Activated CD4-positive, alpha-beta T cell treated with anti-CD3 and anti-CD28 coated beads, Interleukin-2, amount 10 ng/mL, durations not matched to agents 7 days and 5 days (primary cell): ENCODE results near the gene ATL2. TPM values are rescaled to one million over a fixed set of nuclear protein-coding genes. Genes with fewer than 3 reads are reported as not detected.

Experiments
- CTCF ChIA-PET: fragments of 350-600 bp; sonication (Branson Sonifier 250); formaldehyde crosslinking; loops from one replicate; lab custom pipeline; 2021; ENCODE audit warnings: antibody characterized with exemption; lab: Charles Lee
- POLR2A ChIA-PET: fragments of 350-600 bp; sonication (Branson Sonifier 250); formaldehyde crosslinking; loops from one replicate; lab custom pipeline; 2021; ENCODE audit warnings: antibody characterized with exemption; lab: Charles Lee
- DNase-seq: peaks from one replicate; pipeline ENCODE4 v3.0.0-alpha.2; 2020
- H3K27ac Mint-ChIP-seq: one replicate; pipeline ENCODE4 v1.8.0; 2021; ENCODE audit warnings: mild to moderate bottlenecking, moderate library complexity, mixed read lengths
- H3K27me3 Mint-ChIP-seq: one replicate; pipeline ENCODE4 v1.8.0; 2021; ENCODE audit warnings: mixed read lengths
- H3K36me3 Mint-ChIP-seq: one replicate; pipeline ENCODE4 v1.8.0; 2021; ENCODE audit warnings: low read depth, mixed read lengths
- H3K4me1 Mint-ChIP-seq: one replicate; pipeline ENCODE4 v1.8.0; 2021; ENCODE audit warnings: mixed read lengths
- H3K4me3 Mint-ChIP-seq: one replicate; pipeline ENCODE4 v1.8.0; 2021; ENCODE audit warnings: mild to moderate bottlenecking, moderate library complexity, mixed read lengths
- H3K9me3 Mint-ChIP-seq: one replicate; pipeline ENCODE4 v1.8.0; 2021; ENCODE audit warnings: mixed read lengths
- total RNA-seq, 2 experiments: library from RNA; stranded (reverse); gene quantifications; one replicate each; pipeline ENCODE4 v1.2.3, GENCODE V29; 2021

ATL2 gene
- total RNA-seq, 2 experiments from 2014 or later, result 46.0 to 59.2 TPM

DNA sequence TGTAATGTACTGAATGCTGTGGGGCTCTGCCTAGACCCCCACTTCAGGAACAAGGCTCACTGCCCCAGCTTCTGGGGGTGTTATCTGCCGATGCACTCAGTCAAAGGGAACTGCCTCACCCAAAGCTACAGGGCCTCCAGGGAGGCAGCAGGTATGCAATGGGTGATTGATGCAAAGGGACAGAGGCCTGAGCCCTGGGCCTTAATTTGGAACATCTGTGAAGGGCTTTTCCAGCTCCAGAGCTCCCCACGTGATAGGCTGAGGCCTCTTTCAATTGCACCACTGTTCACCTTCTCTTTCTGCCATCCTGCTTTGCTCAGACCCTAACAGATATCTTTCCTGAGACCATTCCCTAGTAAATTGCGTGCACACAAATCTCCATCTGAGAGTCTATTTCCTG, 131.0 kb downstream of the ATL2 start:
- no peaks in the 10 kb centered on the region for H3K9me3 Mint-ChIP-seq
- no peak overlapping the region for H3K4me3 Mint-ChIP-seq
- H3K4me1 Mint-ChIP-seq, result no peaks in the 10 kb centered on the region
- POLR2A ChIA-PET, result no interaction called here
- H3K27me3 Mint-ChIP-seq, result peaks cover 6% of the 10 kb centered on the region
- H3K36me3 Mint-ChIP-seq, result no peaks in the 10 kb centered on the region
- DNase-seq, result no peak
- CTCF ChIA-PET, result no interaction called here
- no peak overlapping the region for H3K27ac Mint-ChIP-seq

DNA sequence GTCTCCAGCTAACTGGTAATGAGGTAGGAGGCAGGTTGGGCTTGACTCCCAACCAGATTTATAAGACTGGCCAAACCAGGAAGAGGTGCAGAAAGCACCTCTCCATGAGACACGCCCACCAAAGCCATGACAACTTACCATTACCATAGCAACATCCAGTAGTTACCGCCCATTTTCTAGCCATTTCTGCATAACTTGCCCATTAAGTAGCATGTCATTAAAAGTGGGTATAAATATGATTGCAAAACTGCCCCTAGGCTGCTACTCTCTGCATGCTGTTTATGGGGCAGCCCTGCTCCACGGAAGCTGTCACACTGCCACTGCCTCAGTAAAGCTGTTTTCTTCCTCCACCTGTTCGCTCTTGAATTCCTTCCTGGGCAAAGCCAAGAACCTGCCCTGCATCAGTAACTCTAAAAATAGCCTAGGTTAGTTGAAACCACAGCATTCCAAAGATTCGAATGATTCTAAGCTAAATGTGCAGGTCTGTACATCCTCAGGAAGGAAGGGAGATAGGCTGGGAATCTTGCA, 131.9 kb downstream of the ATL2 start:
- H3K36me3 Mint-ChIP-seq, result no peaks in the 10 kb centered on the region
- H3K27me3 Mint-ChIP-seq, result peaks cover 6% of the 10 kb centered on the region
- no peaks in the 10 kb centered on the region for H3K4me1 Mint-ChIP-seq
- H3K27ac Mint-ChIP-seq, result no peak overlapping the region
- no peak for DNase-seq
- ChIA-PET POLR2A (no interaction called here), CTCF (no interaction called here)
- H3K4me3 Mint-ChIP-seq, result no peak overlapping the region
- H3K9me3 Mint-ChIP-seq, result no peaks in the 10 kb centered on the region

DNA sequence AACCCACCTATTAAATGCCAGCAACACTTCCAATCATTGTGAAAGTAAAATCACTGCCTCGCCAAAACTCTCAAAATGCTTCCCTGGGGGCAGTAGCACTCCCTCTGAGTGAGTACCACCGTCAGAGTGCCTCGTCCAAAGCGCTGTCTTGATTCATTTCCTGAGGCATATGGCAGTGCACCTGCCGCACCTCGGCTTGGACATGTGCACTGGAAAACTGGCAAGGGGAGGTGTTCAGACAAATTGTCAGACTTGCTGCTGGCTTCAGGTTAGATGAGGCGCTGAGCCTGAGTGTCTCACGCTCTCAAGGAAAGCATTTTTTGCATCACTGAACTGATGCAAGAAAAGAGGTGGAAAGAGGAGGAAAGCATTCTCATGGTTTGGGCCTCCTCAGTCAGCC, 132.8 kb downstream of the ATL2 start:
- peaks cover 6% of the 10 kb centered on the region for H3K27me3 Mint-ChIP-seq
- DNase-seq, result no peak
- no peak overlapping the region for H3K27ac Mint-ChIP-seq
- no peaks in the 10 kb centered on the region for H3K9me3 Mint-ChIP-seq
- H3K4me3 Mint-ChIP-seq, result no peak overlapping the region
- no peaks in the 10 kb centered on the region for H3K36me3 Mint-ChIP-seq
- H3K4me1 Mint-ChIP-seq, result no peaks in the 10 kb centered on the region
- ChIA-PET POLR2A (no interaction called here), CTCF (no interaction called here)

Other genes with a start within 250 kb of the ATL2 start
- gene HNRNPLL, start 225.7 kb upstream of the ATL2 start, total RNA-seq, result 10 to 100 TPM; 54.2 to 55.8 TPM